Neuronal stem cell (in vitro differentiated cells): Measurements from ENCODE around the gene VSTM4.
A peak's percentile ranks its signal among the peaks of the same experiment; 100 is the strongest.

Source experiments
- DNase-seq: peaks from one replicate; pipeline ENCODE4 v3.0.0-alpha.2; 2013; ENCODE audit warnings: low spot score
- H2AFZ ChIP-seq: one replicate; pipeline ENCODE4 v1.6.1; 2013; ENCODE audit warnings: mild to moderate bottlenecking, low read length, inconsistent platforms
- H2AK5ac ChIP-seq: 2 replicates; pipeline ENCODE4 v1.6.1; 2013; ENCODE audit warnings: low read depth, mild to moderate bottlenecking, inconsistent platforms, low read length, moderate library complexity, mixed read lengths
- H2BK120ac ChIP-seq: 2 replicates; pipeline ENCODE4 v1.6.1; 2013; ENCODE audit warnings: low read depth, mild to moderate bottlenecking, inconsistent platforms, low read length, moderate library complexity, mixed read lengths
- H2BK12ac ChIP-seq: one replicate; pipeline ENCODE4 v1.6.1; 2013; ENCODE audit warnings: low read length, inconsistent platforms
- H2BK15ac ChIP-seq: 2 replicates; pipeline ENCODE4 v1.6.1; 2013; ENCODE audit warnings: mild to moderate bottlenecking, low read length, inconsistent platforms, mixed read lengths
- H2BK5ac ChIP-seq: one replicate; pipeline ENCODE4 v1.6.1; 2013; ENCODE audit warnings: inconsistent platforms, mild to moderate bottlenecking, low read length, moderate library complexity
- H3K14ac ChIP-seq: one replicate; pipeline ENCODE4 v1.6.1; 2013; ENCODE audit warnings: low read length, inconsistent platforms
- H3K18ac ChIP-seq: 2 replicates; pipeline ENCODE4 v1.6.1; 2013; ENCODE audit warnings: low read length, inconsistent platforms
- H3K23ac ChIP-seq: 2 replicates; pipeline ENCODE4 v1.6.1; 2013; ENCODE audit warnings: low read depth, mild to moderate bottlenecking, mixed read lengths, low read length, inconsistent platforms; ENCODE audit not compliant: poor library complexity
- H3K27ac ChIP-seq: replicated peaks from 3 replicates; pipeline ENCODE4 v1.5.1; 2013; ENCODE audit warnings: low read length, inconsistent platforms
- H3K27me3 ChIP-seq, 3 experiments: 2 replicates each; pipeline ENCODE4 v1.6.1; 2013; ENCODE audit warnings: low read length in 3 of 3, mild to moderate bottlenecking in 2 of 3, inconsistent platforms in 1 of 3, low read depth in 1 of 3, mixed read lengths in 1 of 3, moderate library complexity in 1 of 3; ENCODE audit not compliant: control insufficient read depth in 3 of 3, insufficient read depth in 3 of 3
- H3K36me3 ChIP-seq, 2 donors: replicated peaks in 1 of 2; 2 replicates each; pipeline ENCODE4 v1.6.1; 2013; ENCODE audit warnings: low read length in 2 of 2; ENCODE audit not compliant: control insufficient read depth in 2 of 2, insufficient read depth in 2 of 2
- H3K4ac ChIP-seq: 2 replicates; pipeline ENCODE4 v1.6.1; 2013; ENCODE audit warnings: inconsistent platforms, mild to moderate bottlenecking, low read length, moderate library complexity
- H3K4me1 ChIP-seq, 2 donors: 1 replicate in 1 of 2; 2 replicates in 1 of 2; pipeline ENCODE4 v1.6.1; 2013; ENCODE audit warnings: low read length in 2 of 2, low read depth in 1 of 2; ENCODE audit not compliant: control insufficient read depth in 2 of 2, insufficient read depth in 1 of 2
- H3K4me2 ChIP-seq: one replicate; pipeline ENCODE4 v1.6.1; 2013; ENCODE audit warnings: mild to moderate bottlenecking, low read length, inconsistent platforms; ENCODE audit not compliant: insufficient read depth, poor library complexity, severe bottlenecking
- H3K4me3 ChIP-seq, 2 donors: 2 replicates each; pipeline ENCODE4 v1.5.1; 2013; ENCODE audit warnings: low read length in 2 of 2, mild to moderate bottlenecking in 2 of 2, inconsistent platforms in 1 of 2, moderate library complexity in 1 of 2
- H3K79me1 ChIP-seq: one replicate; pipeline ENCODE4 v1.6.1; 2013; ENCODE audit warnings: low read depth, mild to moderate bottlenecking, inconsistent platforms, low read length, moderate library complexity
- H3K9ac ChIP-seq: one replicate; pipeline ENCODE4 v1.6.1; 2013; ENCODE audit warnings: mild to moderate bottlenecking, low read depth, low read length, inconsistent platforms; ENCODE audit not compliant: poor library complexity
- H3K9me3 ChIP-seq, 2 donors: replicated peaks in 1 of 2; 2 replicates each; pipeline versions ENCODE3 to v1.6.1; 2013; ENCODE audit warnings: low read length in 2 of 2, mild to moderate bottlenecking in 2 of 2, inconsistent platforms in 1 of 2, low read depth in 1 of 2, mixed read lengths in 1 of 2, moderate library complexity in 1 of 2; ENCODE audit not compliant: control insufficient read depth in 2 of 2, insufficient read depth in 1 of 2
- H4K8ac ChIP-seq: one replicate; pipeline ENCODE4 v1.6.1; 2013; ENCODE audit warnings: low read depth, mild to moderate bottlenecking, inconsistent platforms, low read length, moderate library complexity
- H4K91ac ChIP-seq: one replicate; pipeline ENCODE4 v1.6.1; 2013; ENCODE audit warnings: low read length, low read depth, mild to moderate bottlenecking, inconsistent platforms; ENCODE audit not compliant: poor library complexity
- WGBS, 2 donors: extraction: QIAGEN DNeasy Blood & Tissue Kit; methylation state at CpG; one replicate each; pipeline ENCODE4 v1.1.7; 2013; ENCODE audit warnings: missing lambda C conversion rate in 2 of 2, mixed read lengths in 1 of 2; ENCODE audit not compliant: insufficient read length in 2 of 2, insufficient replicate concordance in 1 of 2; ENCODE audit errors: extremely low coverage in 2 of 2; 5-methylcytosine and 5-hydroxymethylcytosine counted together

The VSTM4 gene

GRCh38 chr10:48978318-48978717 is 137.0 kb downstream of the VSTM4 start:
- H3K79me1 ChIP-seq = no peaks in the 10 kb centered on the region
- no peaks in the 10 kb centered on the region for H3K4me1 ChIP-seq
- H3K4me3 ChIP-seq = no peak overlapping the region
- no peak overlapping the region for H2BK5ac ChIP-seq
- H3K36me3 ChIP-seq = no peaks in the 10 kb centered on the region
- no peak overlapping the region for H2BK15ac ChIP-seq
- no peak overlapping the region for H2AFZ ChIP-seq
- H3K14ac ChIP-seq = peak overlapping the region; percentile 56
- H4K8ac ChIP-seq = no peak overlapping the region
- no CpG with 5 or more reads among the region's 5 CpGs for WGBS, 2 donors
- H3K23ac ChIP-seq = no peak overlapping the region
- no peaks in the 10 kb centered on the region for H3K27me3 ChIP-seq
- no peak overlapping the region for H2BK12ac ChIP-seq
- no peak overlapping the region for H2BK120ac ChIP-seq
- peak overlapping the region; percentile 54 for H4K91ac ChIP-seq
- H3K27ac ChIP-seq = no peak overlapping the region
- no peak overlapping the region for H3K4ac ChIP-seq
- H3K18ac ChIP-seq = no peak overlapping the region
- no peaks in the 10 kb centered on the region for H3K9me3 ChIP-seq
- H3K9ac ChIP-seq = no peak overlapping the region
- no peak overlapping the region for H3K4me2 ChIP-seq
- no peak for DNase-seq
- H2AK5ac ChIP-seq = no peak overlapping the region

DNA sequence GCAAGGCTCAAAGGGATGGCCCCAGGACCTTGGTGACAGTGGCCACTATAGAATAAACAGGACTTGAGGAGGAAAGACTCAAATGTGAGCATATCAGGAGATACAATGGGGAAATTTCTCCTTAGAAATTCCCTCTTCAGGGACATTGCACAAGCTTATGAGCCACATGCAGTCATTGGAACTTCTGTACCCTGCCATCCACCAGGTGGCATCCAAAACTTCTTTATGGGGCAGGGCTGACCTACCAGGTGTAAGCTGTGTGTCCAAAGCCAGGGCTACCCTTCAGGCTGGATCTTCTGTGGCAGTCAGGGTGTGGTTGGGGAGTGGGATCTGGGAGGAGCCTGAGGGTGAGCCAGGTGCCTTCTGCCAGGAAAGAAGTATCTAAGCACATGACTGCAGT is 139.1 kb downstream of the VSTM4 start:
- Histone ChIP-seq H3K9me3 (no peaks in the 10 kb centered on the region), H3K4me1 (no peaks in the 10 kb centered on the region), H3K9ac (no peak overlapping the region), H2BK120ac (no peak overlapping the region), H3K4me3 (no peak overlapping the region), H3K14ac (no peak overlapping the region), H3K79me1 (no peaks in the 10 kb centered on the region), H3K4ac (no peak overlapping the region), H2AFZ (no peak overlapping the region), H4K8ac (no peak overlapping the region), H2BK12ac (no peak overlapping the region), H2BK15ac (no peak overlapping the region), H4K91ac (no peak overlapping the region), H3K23ac (no peak overlapping the region), H3K18ac (no peak overlapping the region), H3K36me3 (no peaks in the 10 kb centered on the region), H3K27ac (no peak overlapping the region), H3K27me3 (no peaks in the 10 kb centered on the region), H3K4me2 (no peak overlapping the region), H2BK5ac (no peak overlapping the region), H2AK5ac (no peak overlapping the region)
- DNase-seq = no peak

GRCh38 chr10:48974510-48975156 is 140.7 kb downstream of the VSTM4 start:
- H3K9me3 ChIP-seq = no peaks in the 10 kb centered on the region
- H3K4me1 ChIP-seq = no peaks in the 10 kb centered on the region

GRCh38 chr10:48973065-48973464 is 142.3 kb downstream of the VSTM4 start:
- no peaks in the 10 kb centered on the region for H3K36me3 ChIP-seq
- no peak for DNase-seq
- no peak overlapping the region for H4K8ac ChIP-seq

More at GRCh38 chr10:48974510-48975156, 140.7 kb downstream of the VSTM4 start:
- no peak overlapping the region for H2BK15ac ChIP-seq
- H2AK5ac ChIP-seq = no peak overlapping the region
- H3K27me3 ChIP-seq = no peaks in the 10 kb centered on the region
- no peak overlapping the region for H2BK120ac ChIP-seq
- no peak overlapping the region for H3K18ac ChIP-seq
- no peak overlapping the region for H2AFZ ChIP-seq
- WGBS, 2 donors = no CpG with 5 or more reads among the region's 12 CpGs
- no peak overlapping the region for H3K27ac ChIP-seq
- no peaks in the 10 kb centered on the region for H3K79me1 ChIP-seq
- H3K14ac ChIP-seq = no peak overlapping the region
- no peak overlapping the region for H2BK12ac ChIP-seq
- H3K9ac ChIP-seq = no peak overlapping the region
- H4K8ac ChIP-seq = no peak overlapping the region
- H3K4ac ChIP-seq = no peak overlapping the region
- no peaks in the 10 kb centered on the region for H3K36me3 ChIP-seq
- H3K23ac ChIP-seq = no peak overlapping the region
- no peak for DNase-seq
- H3K4me2 ChIP-seq = no peak overlapping the region
- no peak overlapping the region for H4K91ac ChIP-seq
- H3K4me3 ChIP-seq = no peak overlapping the region
- H2BK5ac ChIP-seq = no peak overlapping the region

More at GRCh38 chr10:48973065-48973464, 142.3 kb downstream of the VSTM4 start:
- Histone ChIP-seq H3K14ac (no peak overlapping the region), H3K23ac (no peak overlapping the region), H2BK15ac (no peak overlapping the region), H3K4me3 (no peak overlapping the region), H3K9me3 (no peaks in the 10 kb centered on the region), H2AK5ac (no peak overlapping the region), H2BK12ac (no peak overlapping the region), H3K27me3 (no peaks in the 10 kb centered on the region), H4K91ac (no peak overlapping the region), H3K18ac (no peak overlapping the region), H3K79me1 (no peaks in the 10 kb centered on the region), H3K4ac (no peak overlapping the region), H3K4me2 (no peak overlapping the region), H2BK120ac (no peak overlapping the region), H2BK5ac (no peak overlapping the region), H3K9ac (no peak overlapping the region), H3K27ac (no peak overlapping the region), H3K4me1 (no peaks in the 10 kb centered on the region), H2AFZ (no peak overlapping the region)
- no CpG with 5 or more reads among the region's 5 CpGs for WGBS, 2 donors
